MCF 10A (cell line): ENCODE measurements around the gene MYO1D. TPM values are rescaled to one million over a fixed set of nuclear protein-coding genes. Genes with fewer than 3 reads are reported as not detected.

ENCODE experiments used
- BruUV-seq: library from RNA; stranded (reverse); fragments of 400-500 nt; replicated peaks from 2 replicates; lab custom pipeline; 2021; lab: Mats Ljungman, UMichigan
- CTCF ChIA-PET: fragments of 300-600 bp; sonication (Branson Sonifier 250); formaldehyde crosslinking; extraction: SDS; loops from one replicate; lab custom pipeline; 2021; ENCODE audit warnings: antibody characterized with exemption, inconsistent platforms; lab: Yijun Ruan, JAX
- POLR2A ChIA-PET: fragments of 300-600, 350-650 bp; sonication (Branson Sonifier 250); formaldehyde crosslinking; extraction: SDS; loops from one replicate; lab custom pipeline; 2020; ENCODE audit warnings: antibody characterized with exemption, inconsistent platforms; lab: Yijun Ruan, JAX
- DNase-seq: peaks from one replicate; pipeline ENCODE4 v3.0.0-alpha.2; 2018; ENCODE audit not compliant: unreplicated experiment
- H3K27ac Mint-ChIP-seq: one replicate; pipeline ENCODE4 v1.8.0; 2022; ENCODE audit warnings: mild to moderate bottlenecking, low read depth, mixed read lengths; ENCODE audit not compliant: unreplicated experiment
- H3K27me3 Mint-ChIP-seq: one replicate; pipeline ENCODE4 v1.8.0; 2022; ENCODE audit warnings: mixed read lengths; ENCODE audit not compliant: insufficient read depth, unreplicated experiment
- H3K36me3 Mint-ChIP-seq: one replicate; pipeline ENCODE4 v1.8.0; 2022; ENCODE audit warnings: mild to moderate bottlenecking, moderate library complexity, mixed read lengths; ENCODE audit not compliant: insufficient read depth, unreplicated experiment
- H3K4me1 Mint-ChIP-seq: one replicate; pipeline ENCODE4 v1.8.0; 2022; ENCODE audit warnings: mixed read lengths; ENCODE audit not compliant: insufficient read depth, unreplicated experiment
- H3K4me3 Mint-ChIP-seq: one replicate; pipeline ENCODE4 v1.8.0; 2022; ENCODE audit warnings: mild to moderate bottlenecking, moderate library complexity, mixed read lengths; ENCODE audit not compliant: unreplicated experiment
- H3K9me3 Mint-ChIP-seq: one replicate; pipeline ENCODE4 v1.8.0; 2022; ENCODE audit warnings: mixed read lengths; ENCODE audit not compliant: unreplicated experiment
- intact Hi-C: fragments of 100-400 bp; cut with micrococcal nuclease; formaldehyde crosslinking; loops from 2 replicates; pipeline ENCODE4 v1.14.1; 2022
- total RNA-seq: library from RNA; stranded (reverse); gene quantifications from 2 replicates; pipeline ENCODE4 v1.2.3, GENCODE V29; 2022
- TF ChIP-seq, protein P1 (sequence below): fragments of 200-600 bp; IDR thresholded peaks from one replicate; pipeline ENCODE4 v1.8.0; 2022; ENCODE audit warnings: antibody characterized with exemption, mild to moderate bottlenecking; ENCODE audit not compliant: unreplicated experiment

Gene MYO1D
- total RNA-seq, 1 experiment from 2014 or later: 30.5 TPM

DNA sequence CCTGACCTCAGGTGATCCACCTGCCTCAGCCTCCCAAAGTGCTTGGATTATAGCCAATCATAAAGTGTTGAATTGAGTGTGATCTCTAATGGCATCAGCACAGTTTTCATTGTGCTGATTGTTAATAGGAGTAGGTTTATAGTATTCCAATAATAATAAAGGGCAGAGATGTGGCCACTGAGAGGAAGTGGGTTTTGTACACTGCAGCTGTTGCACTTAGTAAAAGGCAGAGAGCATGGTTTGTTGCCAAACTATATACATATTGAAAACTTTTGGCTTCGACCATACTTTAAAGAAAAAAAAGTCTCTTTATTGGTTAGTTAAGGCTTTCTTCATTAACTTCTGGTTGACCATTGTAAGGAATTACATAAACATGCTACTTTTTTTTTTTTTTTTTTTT lies 204.2 kb downstream of the MYO1D start:
- CTCF ChIA-PET: interaction anchor here (0.7 to 2.3 kb wide), 5 partner anchors 13 to 204 kb away, joined by 3 to 14 read pairs (median 3); partner anchors contain the start of gene MYO1D
- H3K4me1 Mint-ChIP-seq: no peaks in the 10 kb centered on the region

DNA sequence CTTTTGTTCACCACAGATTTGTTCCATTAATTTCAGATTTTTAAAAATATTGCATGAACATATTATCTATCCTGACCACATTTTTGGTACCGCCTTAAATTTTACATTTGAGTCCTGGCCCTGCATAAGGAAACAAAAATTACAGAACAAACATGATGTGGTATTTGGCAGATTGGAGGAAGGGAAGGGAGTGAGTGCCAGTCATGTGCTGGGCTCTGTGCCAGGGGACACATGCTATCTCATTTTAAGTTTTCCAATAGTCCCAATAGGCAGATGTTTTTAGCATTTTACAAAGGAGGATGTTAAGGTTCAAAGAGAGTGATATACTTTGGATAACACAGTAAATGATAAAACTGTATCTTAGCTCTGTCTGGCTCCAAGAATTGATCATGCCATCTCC lies 205.0 kb downstream of the MYO1D start:
- Mint-ChIP-seq H3K36me3 (peaks cover 6% of the 10 kb centered on the region), H3K27ac (no peak overlapping the region), H3K27me3 (no peaks in the 10 kb centered on the region), H3K4me3 (no peak overlapping the region), H3K9me3 (no peaks in the 10 kb centered on the region), H3K4me1 (no peaks in the 10 kb centered on the region)
- TF ChIP-seq, protein P1, sequence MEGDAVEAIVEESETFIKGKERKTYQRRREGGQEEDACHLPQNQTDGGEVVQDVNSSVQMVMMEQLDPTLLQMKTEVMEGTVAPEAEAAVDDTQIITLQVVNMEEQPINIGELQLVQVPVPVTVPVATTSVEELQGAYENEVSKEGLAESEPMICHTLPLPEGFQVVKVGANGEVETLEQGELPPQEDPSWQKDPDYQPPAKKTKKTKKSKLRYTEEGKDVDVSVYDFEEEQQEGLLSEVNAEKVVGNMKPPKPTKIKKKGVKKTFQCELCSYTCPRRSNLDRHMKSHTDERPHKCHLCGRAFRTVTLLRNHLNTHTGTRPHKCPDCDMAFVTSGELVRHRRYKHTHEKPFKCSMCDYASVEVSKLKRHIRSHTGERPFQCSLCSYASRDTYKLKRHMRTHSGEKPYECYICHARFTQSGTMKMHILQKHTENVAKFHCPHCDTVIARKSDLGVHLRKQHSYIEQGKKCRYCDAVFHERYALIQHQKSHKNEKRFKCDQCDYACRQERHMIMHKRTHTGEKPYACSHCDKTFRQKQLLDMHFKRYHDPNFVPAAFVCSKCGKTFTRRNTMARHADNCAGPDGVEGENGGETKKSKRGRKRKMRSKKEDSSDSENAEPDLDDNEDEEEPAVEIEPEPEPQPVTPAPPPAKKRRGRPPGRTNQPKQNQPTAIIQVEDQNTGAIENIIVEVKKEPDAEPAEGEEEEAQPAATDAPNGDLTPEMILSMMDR: no peak
- BruUV-seq: no TSS peak
- DNase-seq: peak; percentile 13
- POLR2A ChIA-PET: no interaction called here
- CTCF ChIA-PET: interaction anchor here (0.7 to 1.0 kb wide), 3 partner anchors 13 to 140 kb away, joined by 3 read pairs; no protein-coding TSS in a partner anchor
- intact Hi-C loops: no loop called here

More for the DNA sequence above, 204.2 kb downstream of the MYO1D start:
- POLR2A ChIA-PET: no interaction called here
- DNase-seq: no peak
- no TSS peak for BruUV-seq
- no peaks in the 10 kb centered on the region for H3K9me3 Mint-ChIP-seq
- TF ChIP-seq, protein P1: no peak
- intact Hi-C loops: no loop called here
- H3K27ac Mint-ChIP-seq: no peak overlapping the region
- H3K4me3 Mint-ChIP-seq: no peak overlapping the region
- H3K27me3 Mint-ChIP-seq: no peaks in the 10 kb centered on the region
- H3K36me3 Mint-ChIP-seq: peaks cover 6% of the 10 kb centered on the region

DNA sequence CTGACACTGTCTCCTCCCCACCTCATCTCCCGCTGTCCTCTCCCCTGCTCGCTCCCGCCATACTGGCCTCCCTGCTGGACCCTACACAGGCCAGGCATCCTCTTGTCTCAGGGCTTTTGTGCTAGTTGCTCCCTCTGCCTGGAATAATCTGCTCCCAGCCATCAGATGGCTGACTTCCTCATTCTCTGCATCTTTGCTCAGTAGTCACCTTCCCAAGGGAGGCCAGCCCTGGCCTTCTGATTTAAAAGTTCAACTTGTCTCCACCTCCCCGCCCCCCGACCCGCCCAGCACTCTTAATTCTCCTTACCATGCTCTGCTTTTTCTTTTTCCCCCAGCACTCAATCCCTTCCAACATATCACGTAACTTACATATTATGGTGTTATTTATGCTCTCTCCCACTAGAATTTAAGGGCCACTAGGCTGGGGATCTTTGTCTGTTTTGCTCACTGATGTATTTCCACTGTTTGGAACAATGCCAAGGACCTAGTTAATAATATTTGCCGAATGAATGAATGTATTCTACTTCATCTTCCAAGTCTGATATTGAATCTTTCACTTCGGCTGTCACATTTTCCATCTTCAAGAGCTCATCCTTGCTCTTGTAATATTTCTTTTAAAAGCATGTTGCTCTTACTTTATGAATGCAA lies 211.9 kb downstream of the MYO1D start:
- intact Hi-C loops: no loop called here
- H3K27ac Mint-ChIP-seq: peak overlapping the region; percentile 46
- no peaks in the 10 kb centered on the region for H3K4me1 Mint-ChIP-seq
- H3K27me3 Mint-ChIP-seq: no peaks in the 10 kb centered on the region
- H3K4me3 Mint-ChIP-seq: no peak overlapping the region
- CTCF ChIA-PET: interaction anchor here (0.9 kb wide), 1 partner anchor 43 kb away, joined by 4 read pairs; no protein-coding TSS in a partner anchor
- H3K36me3 Mint-ChIP-seq: no peaks in the 10 kb centered on the region
- no peak for DNase-seq
- no TSS peak for BruUV-seq
- TF ChIP-seq, protein P1: no peak
- POLR2A ChIA-PET: no interaction called here
- H3K9me3 Mint-ChIP-seq: no peaks in the 10 kb centered on the region

DNA sequence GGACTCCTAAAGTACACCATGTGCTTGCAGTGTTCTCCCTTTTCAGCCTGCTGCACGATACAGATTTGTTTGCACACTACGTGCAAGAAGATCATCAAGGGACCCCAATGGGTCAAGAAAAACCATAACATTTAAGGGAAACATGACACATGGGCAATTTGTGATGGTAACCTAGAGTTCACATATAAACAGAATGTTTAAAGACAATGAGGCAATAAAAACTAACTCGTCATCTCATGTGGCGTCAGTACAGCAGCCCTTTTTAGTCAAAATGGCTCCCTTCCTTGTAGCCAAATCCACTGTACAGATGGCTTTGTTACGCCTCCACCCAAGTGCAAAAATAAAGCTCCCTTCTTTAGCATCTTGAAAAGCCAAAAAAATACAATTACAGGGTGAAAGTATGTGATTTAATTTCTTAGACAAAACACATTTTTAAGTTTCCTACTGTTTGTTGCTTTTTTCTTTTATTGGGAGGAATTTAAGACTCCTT lies 216.4 kb downstream of the MYO1D start:
- no peaks in the 10 kb centered on the region for H3K9me3 Mint-ChIP-seq
- intact Hi-C loops: no loop called here
- TF ChIP-seq, protein P1: no peak
- POLR2A ChIA-PET: no interaction called here
- no peak for DNase-seq
- H3K4me3 Mint-ChIP-seq: no peak overlapping the region
- CTCF ChIA-PET: interaction anchor here (0.7 to 0.9 kb wide), 3 partner anchors 36 to 1604 kb away, joined by 3 read pairs; no protein-coding TSS in a partner anchor
- no peaks in the 10 kb centered on the region for H3K36me3 Mint-ChIP-seq
- no peaks in the 10 kb centered on the region for H3K4me1 Mint-ChIP-seq
- H3K27ac Mint-ChIP-seq: no peak overlapping the region
- BruUV-seq: no TSS peak
- H3K27me3 Mint-ChIP-seq: no peaks in the 10 kb centered on the region
